Right kidney (tissue), 1 donor: Measurements from ENCODE around the gene IZUMO2.
"Not testable (repeated sequence)": the region's sequence is repeated elsewhere in the genome, so short reads cannot be mapped to it uniquely, and the experiment has no call there.

Source experiments
- DNase-seq: peaks from one replicate; pipeline ENCODE4 v3.0.0-alpha.2; 2016

IZUMO2 gene

DNA sequence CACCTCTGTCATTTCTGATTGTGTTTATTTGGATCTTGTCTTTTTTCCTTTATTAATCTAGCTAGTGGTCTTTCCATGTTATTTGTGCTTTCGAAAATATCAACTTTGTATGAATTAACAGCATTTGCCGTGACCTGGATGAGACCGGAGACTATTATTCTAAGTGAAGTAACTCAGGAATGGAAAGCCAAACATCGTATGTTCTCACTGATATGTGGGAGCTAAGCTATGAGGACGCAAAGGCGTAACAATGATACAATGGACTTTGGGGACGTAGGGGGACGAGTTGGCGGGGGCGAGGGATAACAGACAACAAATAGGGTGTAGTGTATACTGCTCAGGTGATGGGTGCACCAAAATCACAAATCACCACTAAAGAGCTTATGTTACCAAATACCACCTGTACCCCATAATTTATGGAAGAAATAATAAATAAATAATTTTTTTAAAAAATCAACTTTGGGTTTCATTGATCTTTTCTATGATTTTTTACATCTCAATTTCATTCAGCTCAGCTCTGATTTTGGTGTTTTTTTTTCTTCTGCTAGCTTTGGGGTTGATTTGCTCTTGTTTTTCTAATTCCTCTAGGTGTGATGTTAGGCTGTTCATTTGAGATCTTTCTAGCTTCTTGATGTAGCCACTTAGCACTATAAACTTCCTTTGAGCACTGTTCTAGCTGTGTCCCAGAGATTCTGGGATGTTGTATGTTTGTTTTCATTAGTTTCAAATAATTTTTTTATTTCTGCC, 27.1 kb downstream of the IZUMO2 start:
- DNase-seq = not testable (repeated sequence)

DNA sequence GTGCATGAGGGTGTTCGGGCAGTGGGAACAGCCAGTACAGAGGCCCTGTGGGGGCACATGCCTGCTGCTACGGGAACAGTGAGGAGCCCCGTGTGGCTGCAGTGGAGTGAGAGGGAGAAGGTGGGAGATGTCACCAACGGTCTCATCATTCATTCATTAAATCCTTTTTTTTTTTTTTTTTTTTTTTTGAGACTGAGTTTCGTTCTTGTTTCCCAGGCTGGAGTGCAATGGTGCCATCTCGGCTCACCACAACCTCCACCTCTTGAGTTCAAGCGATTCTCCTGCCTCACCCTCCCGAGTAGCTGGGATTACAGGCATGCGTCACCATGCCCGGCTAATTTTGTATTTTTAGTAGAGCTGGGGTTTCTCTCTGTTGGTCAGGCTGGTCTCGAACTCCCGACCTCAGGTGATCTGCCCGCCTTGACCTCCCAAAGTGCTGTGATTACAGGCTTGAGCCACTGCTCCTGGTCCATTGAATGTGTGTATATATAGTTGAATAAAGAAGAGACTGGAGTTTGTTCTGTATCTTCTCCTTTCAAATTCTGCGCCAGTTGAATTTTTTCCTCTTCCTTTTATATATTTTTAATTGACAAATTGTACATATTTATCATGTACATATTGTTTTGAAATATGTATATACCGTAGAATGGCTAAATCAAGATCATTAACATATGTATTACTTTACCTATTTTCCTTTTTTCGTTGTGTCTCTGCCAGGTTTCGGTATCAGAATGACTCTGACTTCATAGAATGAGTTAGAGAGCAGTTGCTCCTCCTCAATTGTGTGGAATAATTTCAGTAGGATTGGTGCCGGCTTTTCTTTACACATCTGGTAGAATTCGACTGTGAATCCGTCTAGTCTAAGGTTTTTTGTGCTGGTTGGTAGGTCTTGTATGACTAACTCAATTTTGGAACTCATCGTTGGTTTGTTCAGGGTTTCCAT, 28.0 kb downstream of the IZUMO2 start:
- DNase-seq = not testable (repeated sequence)

GRCh38 chr19:50133518-50134492, 29.3 kb downstream of the IZUMO2 start:
- DNase-seq = not testable (repeated sequence)

DNA sequence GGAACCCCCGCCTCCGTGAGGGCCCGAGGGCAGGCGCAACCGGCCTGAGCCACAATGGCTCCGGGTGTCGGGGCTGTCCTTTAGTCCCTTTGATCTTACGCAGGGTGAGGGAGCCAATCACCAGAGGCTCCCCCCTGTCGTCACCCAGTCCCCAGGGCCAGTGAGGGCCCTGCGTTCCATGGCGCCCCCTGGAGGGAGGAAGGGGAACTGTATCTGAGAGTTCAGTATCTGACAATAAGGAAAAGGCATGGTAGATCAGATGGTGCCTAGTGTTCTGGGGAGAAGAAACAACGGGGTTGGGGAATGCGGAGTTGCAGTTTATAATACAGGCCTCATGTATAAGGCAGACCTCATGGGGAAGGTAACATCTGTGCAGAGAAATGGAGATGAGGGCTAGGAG, 59.1 kb downstream of the IZUMO2 start:
- not testable (repeated sequence) for DNase-seq

- DNase-seq = not testable (repeated sequence)
Measured at GRCh38 chr19:50103405-50103804, 59.7 kb downstream of the IZUMO2 start.
